HT1080 (cell line): ENCODE results near the gene AP4B1. TPM values are rescaled to one million over a fixed set of nuclear protein-coding genes. Genes with fewer than 3 reads are reported as not detected.
A peak's percentile ranks its signal among the peaks of the same experiment; 100 is the strongest.
"Not testable (repeated sequence)": the region's sequence is repeated elsewhere in the genome, so short reads cannot be mapped to it uniquely, and the experiment has no call there.

Source experiments
- DNase-seq: peaks from one replicate; pipeline ENCODE4 v3.0.0-alpha.2; 2015; ENCODE audit warnings: low read depth
- polyA plus RNA-seq, 2 experiments: library from polyadenylated mRNA; depleted of rRNA; stranded (reverse); fragments of >200 nt; gene quantifications; 2 replicates each; pipeline ENCODE4 v1.2.3, GENCODE V29; 2015
- total RNA-seq: library from RNA; depleted of rRNA; stranded (reverse); fragments of >200 nt; shearing (Covaris generic); gene quantifications from 2 replicates; pipeline ENCODE4 v1.2.3, GENCODE V29; 2014; rRNA removed

Gene AP4B1
- 18.0 and 20.8 TPM in 2 replicates for total RNA-seq
- 12.9 and 15.1 TPM in 2 replicates for polyA plus RNA-seq (2015; cell fraction: cytosol; rRNA removed)
- 77.8 and 79.0 TPM in 2 replicates for polyA plus RNA-seq (2015; cell fraction: nucleus; rRNA removed)

GRCh38 chr1:113904674-113905434, at the start of gene AP4B1, which contains the start of gene DCLRE1B:
TSS of gene AP4B1 (minus strand) at chr1:113904799. CDS start at chr1:113904717, 82 bp downstream.
TSS of gene DCLRE1B (plus strand) at chr1:113905326. CDS start at chr1:113905587, 261 bp downstream.
- DNase-seq = peak; percentile 100

GRCh38 chr1:113951719-113952118, 47.1 kb upstream of the AP4B1 start:
- DNase-seq = no peak

GRCh38 chr1:113950908-113951307, 46.3 kb upstream of the AP4B1 start:
- no peak for DNase-seq

- no peak for DNase-seq
Observed at GRCh38 chr1:113949007-113949406, 44.4 kb upstream of the AP4B1 start.

GRCh38 chr1:113948151-113948550, 43.6 kb upstream of the AP4B1 start:
- DNase-seq = not testable (repeated sequence)

- DNase-seq = no peak
Observed at GRCh38 chr1:113947388-113948107, 42.9 kb upstream of the AP4B1 start.

GRCh38 chr1:113946678-113947387, 42.2 kb upstream of the AP4B1 start:
- no peak for DNase-seq

GRCh38 chr1:113946112-113946511, 41.5 kb upstream of the AP4B1 start:
- DNase-seq = no peak

GRCh38 chr1:113945329-113945728, 40.7 kb upstream of the AP4B1 start:
- DNase-seq = no peak

GRCh38 chr1:113943028-113943811, 38.6 kb upstream of the AP4B1 start:
- DNase-seq = no peak

- no peak for DNase-seq
Observed at GRCh38 chr1:113942527-113942926, 37.9 kb upstream of the AP4B1 start.

- no peak for DNase-seq
Observed at GRCh38 chr1:113941245-113941559, 36.6 kb upstream of the AP4B1 start.

- no peak for DNase-seq
Observed at GRCh38 chr1:113940365-113941244, 36.0 kb upstream of the AP4B1 start.

- DNase-seq = no peak
Observed at GRCh38 chr1:113938192-113938591, 33.6 kb upstream of the AP4B1 start.

GRCh38 chr1:113937146-113937545, 32.5 kb upstream of the AP4B1 start:
- peak; percentile 57 for DNase-seq

- no peak for DNase-seq
Observed at GRCh38 chr1:113935970-113936369, 31.4 kb upstream of the AP4B1 start.

GRCh38 chr1:113935176-113935575, 30.6 kb upstream of the AP4B1 start:
- no peak for DNase-seq

- no peak for DNase-seq
Observed at GRCh38 chr1:113934511-113935055, 30.0 kb upstream of the AP4B1 start.

GRCh38 chr1:113934006-113934405, 29.4 kb upstream of the AP4B1 start:
- no peak for DNase-seq

GRCh38 chr1:113931451-113931851, 26.9 kb upstream of the AP4B1 start:
- peak; percentile 68 for DNase-seq
